Superior temporal gyrus (tissue), 1 donor: ENCODE measurements around the gene NUTM2E.
A peak's percentile ranks its signal among the peaks of the same experiment; 100 is the strongest.
"Not testable (repeated sequence)": the region's sequence is repeated elsewhere in the genome, so short reads cannot be mapped to it uniquely, and the experiment has no call there.

Source experiments
- DNase-seq: peaks from one replicate; pipeline ENCODE4 v3.0.0-alpha.2; 2016; ENCODE audit errors: extremely low spot score

Gene NUTM2E, protein sequence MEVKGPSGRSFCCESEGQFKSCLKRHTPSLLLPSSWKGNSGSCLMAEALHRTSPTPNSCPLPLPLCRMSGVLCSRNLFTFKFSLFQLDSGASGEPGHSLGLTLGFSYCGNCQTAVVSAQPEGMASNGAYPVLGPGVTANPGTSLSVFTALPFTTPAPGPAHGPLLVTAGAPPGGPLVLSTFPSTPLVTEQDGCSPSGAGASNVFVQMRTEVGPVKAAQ (N-terminal part only)

DNA sequence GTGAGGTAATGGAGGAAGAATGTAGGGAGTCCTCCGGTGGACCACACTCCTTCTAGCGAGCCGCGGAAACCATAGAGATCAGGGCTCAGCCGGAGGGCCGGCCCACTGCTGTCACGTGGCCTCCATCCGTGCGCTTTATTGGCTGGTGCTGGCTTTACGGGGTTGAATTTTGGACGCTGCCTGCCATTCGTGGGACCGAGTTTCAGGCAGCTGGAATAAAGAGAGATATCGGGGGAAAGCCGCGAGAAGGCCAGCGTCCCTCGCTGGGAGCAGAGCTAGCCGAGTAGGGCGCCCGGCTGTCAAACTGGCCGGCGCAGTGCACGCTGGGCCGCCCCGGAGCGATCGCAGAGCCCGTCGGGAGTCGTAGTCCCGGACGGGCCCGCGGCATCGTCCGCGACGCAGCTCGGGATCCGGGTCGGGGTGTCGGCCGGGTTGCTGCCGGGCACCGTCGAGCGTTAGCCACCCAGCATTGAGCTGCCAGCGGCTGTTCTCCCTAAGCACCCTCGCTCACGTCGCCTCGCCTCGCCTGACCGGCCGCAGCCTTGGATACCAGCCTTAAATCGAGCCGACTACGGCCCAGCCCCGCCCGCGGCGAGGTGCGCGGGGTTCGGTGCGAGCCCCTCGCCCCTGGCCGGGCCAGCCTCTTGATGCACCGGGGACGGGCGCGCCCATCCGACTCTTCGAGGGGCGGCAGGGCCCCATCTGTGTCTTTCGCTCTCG is at the start of gene NUTM2E:
Gene NUTM2E (plus strand): TSS at position 244 of the 720 bp plus-strand sequence. CDS start 15,002 bp downstream, outside the sequence.
- peak; percentile 74 for DNase-seq

DNA sequence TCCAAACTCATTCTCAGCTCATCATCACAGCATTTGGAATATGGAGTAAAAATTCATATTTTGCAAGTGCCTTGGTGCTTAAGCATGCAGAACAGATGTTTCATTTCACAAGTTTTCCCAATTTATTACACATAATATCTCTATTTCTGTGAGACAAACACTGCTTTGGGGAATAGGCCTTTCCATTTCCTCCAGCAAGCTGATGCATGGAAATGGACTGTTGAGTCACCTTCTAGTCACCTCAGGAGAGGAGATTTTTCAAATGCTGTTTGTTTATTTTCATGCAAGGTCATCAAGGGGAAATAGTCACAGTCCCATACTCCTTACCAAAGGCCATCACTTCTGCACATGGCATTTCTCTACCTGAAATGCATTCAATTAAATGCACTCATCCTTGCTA is 48.5 kb upstream of the NUTM2E start:
- not testable (repeated sequence) for DNase-seq

DNA sequence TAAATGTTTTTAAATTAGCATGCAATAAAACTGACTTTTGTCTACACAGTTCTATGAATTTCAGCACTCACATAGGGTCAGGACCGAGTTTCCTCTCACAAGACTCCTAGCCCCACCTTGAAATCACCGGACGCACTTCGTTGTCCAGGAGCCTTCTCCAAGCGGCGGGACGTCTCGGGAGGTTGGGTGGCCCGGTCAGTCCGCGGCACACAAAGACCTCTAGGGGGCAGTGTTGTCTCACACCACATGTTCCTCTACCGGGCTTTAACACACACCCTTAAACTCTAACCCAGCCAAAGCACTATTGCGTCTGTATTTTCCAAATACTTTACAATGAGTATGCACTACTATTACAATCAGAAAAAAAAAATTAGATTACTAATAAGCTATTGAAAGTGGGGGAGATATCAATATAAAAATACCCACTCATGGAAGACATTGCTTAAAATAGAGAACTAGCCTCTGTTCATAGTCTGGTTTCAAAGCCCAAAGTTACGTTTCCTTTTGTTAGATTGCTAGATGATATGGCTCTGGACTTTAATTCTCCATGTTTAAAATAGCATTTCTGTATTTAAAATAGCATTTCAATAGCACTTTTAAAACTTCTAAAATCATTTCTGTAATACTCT is 47.1 kb upstream of the NUTM2E start:
- peak; percentile 73 for DNase-seq

DNA sequence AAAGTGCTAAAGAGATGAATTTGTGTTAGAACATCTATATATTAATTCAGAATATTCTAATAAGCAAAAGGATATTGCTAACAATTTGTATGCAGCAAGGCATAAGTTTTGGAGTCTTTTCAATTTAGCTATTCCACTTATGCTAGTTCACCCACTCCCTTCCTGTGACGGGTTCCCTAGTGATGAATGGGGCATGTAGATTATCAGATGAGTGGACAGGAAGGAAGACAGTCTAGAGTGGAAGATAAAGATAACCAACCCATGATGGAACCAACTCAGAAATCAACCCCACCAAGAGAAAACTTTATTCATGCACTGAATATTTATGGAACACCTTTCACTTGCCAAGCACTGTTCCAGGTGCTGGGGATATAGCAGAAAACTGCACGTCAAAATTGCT is 46.5 kb upstream of the NUTM2E start:
- DNase-seq, result not testable (repeated sequence)

DNA sequence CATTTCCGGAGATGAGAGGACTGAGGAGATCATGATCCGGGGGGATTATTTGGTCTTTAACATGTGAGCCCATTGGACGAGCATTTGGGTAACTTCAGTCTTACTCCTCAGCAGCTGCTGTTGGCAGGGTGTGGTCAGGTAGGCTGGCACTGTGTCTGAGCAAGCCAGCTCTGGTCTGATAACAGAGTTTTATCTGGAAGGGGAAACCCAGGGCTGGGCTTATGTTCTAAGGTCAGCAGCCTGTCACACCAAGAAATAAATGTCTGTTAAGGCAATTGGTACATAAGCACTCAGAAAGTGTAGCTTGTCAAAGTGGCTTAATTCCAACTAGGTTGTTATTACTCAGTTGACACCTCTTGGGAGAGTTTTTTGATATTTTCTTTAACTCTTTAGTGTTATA is 45.0 kb upstream of the NUTM2E start:
- not testable (repeated sequence) for DNase-seq

DNA sequence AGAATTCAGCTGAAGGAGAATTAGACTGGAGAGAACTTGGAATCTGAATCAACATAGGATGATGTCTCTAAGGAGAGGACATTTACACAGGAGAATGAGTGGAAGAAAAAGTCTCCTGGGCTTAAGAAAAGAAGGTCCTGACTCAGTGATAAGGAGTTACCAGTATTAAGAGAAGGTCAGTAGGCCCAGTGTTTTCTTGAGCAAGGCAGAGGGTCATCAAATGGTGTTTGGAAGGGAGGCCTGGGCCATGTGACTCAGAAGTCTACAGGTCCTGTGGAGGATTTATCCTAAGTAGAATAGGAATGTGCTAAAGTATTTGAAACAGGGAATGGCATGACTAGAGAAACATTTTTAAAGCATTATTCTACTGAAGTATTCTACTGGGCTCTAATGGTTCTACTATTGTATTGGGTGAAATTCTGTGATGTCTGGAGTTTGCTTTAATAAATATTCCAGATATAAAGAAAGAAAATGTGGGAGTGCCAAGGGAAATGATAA is 39.0 kb upstream of the NUTM2E start:
- DNase-seq, result not testable (repeated sequence)

DNA sequence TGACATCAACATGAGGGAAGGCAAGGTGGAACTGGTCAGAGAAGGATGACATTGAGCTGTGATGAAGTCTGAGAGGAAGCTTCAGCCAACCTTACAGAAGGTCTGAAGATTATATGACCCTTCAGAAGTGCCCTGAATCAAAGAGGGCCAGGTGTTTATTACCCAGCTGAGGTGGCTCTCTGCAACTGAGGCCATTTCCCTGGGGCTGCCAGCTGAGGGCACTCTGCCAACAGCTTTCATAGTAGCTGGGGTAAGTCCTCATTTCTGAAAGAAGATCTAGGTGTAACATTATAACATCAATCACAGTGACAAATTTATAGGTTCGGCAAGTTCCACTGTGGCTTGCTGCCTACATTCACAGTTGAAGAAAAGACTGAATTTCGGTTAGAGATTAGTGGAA is 37.2 kb upstream of the NUTM2E start:
- not testable (repeated sequence) for DNase-seq

DNA sequence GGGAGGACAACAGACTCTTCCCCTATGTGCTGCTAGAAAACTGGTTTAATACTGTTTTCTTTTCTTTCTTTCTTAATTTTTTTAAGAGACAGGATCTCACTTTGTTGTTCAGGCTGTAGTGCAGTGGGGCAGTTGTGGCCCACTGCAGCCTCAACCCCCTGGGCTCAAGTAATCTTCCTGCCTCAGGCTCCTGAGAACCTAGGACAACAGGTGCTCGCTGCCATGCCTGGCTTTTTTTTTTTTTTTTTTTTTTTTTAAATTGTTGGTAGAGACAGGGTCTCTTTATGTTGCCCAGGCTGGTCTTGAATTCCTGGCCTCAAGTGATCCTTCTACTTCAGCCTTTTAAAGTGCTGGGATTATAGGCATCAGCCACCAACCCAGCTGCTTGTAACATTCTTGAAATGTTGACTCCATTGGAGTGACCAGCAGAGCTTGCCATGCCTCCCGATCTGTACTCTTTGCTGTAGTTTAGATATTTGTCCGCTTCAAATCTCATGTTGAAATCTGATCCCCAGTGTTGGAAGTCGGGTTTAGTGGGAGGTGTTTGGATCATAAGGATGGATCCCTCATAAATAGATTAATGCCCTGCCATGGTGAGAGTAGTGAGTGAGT is 34.5 kb upstream of the NUTM2E start:
- not testable (repeated sequence) for DNase-seq

DNA sequence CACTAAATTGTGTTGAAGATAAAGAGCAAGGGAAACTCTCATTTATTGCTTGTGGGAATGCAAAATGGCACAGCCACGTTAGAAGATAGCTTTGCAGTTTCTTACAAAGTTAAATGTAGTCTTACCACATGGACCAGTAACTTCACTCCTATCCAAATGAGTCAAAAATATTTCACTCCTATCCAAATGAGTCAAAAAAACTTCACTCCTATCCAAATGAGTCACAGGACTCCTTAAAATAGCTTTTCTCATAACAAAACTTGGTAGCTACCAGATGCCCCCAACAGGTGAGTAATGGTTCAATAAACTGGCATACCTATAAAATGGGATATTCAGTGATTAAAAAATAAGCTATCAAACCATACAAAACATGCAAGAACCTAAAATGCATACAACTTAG is 27.2 kb upstream of the NUTM2E start:
- DNase-seq, result not testable (repeated sequence)

DNA sequence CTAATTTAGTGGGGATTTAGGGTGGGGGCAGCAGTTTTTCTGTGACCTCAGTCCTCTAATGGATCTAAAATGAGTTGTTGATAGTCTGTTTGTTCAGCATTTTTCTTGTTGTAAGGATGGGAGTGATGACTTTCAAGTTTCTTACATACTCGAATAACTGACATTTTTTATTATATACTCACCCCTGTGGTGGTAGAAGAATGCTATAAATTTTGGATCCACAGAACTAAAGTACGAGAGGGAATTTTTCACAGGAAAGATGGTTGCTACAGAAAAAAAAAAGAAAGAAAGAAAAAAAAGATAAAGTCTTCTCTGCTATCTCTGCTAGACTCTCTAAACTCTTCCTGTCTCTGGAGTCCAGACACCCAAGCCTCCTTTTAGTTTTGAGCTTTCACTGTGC is 20.7 kb upstream of the NUTM2E start:
- not testable (repeated sequence) for DNase-seq

DNA sequence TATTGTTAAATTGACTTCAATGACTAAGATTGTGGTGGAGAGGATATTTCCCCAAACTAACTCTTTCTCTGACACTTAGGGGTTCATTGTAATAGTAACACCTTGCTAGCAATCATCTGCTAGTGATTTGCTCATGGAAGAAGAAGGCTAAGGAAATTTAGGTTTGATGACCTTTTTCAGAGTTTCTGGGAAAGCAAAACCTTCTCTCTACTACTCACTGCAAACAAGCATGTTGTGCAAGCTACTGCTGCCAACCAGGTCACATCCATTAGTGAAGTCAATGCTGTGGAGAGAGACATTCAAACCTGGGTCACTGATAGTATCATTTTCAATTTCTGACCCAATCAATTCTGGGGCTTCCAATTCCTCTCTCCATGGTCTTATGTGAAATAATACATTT is 14.6 kb upstream of the NUTM2E start:
- not testable (repeated sequence) for DNase-seq

DNA sequence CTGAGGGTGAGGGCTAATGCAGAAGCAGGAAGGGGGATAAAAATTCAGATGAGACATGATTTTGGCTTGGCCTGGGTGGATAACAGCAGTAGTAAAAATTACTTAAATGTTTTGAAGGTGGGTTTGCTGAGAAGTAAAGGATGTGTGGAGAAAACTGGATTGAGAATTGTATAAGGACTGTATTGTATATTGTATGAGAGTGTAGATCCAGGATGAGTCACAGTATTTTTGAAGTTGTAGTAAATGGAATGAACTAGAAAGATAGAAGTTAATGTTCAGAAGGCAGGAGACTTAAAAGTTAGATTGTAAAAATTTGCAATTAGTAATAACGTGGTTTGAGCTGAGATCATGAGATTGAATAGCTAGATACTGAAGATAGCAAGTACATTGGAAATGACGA is 10.2 kb upstream of the NUTM2E start:
- DNase-seq, result not testable (repeated sequence)

DNA sequence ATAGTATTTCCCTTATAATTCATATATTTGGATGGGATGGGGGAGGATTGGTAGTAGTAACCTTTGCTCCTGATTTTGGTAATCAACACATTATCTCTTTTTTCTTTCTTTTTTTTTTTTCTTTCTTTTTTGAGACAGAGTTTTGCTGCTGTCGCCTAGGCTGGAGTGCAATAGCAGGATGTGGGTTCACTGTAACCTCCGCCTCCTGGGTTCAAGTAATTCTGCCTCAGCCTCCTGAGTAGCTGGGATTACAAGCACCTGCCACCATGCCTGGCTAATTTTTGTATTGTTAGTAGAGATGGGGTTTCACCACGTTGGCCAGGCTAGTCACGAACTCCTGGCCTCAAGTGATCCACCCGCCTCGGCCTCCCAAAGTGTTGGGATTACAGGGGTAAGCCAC is 3.2 kb upstream of the NUTM2E start:
- not testable (repeated sequence) for DNase-seq

DNA sequence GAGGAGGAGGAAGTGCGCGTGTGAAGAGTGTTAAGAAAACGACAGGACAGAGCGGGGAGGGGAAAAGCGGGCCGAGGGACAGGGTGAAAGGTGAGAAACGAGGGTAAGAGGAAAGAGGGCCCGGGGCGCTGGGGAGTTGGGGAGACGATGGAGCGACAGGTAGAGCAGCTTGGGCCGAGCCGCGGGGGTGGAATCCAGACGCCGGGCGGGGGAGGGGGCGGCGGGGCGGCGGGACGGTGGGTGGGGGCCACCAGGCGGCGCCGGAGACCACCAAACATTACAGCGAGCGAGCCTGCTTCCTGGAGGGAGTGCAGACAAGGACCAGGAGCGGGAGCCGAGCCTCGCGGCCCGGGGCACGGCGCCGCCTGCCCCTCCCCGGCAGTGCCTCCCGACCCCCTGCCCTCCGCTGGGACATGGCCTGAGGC is 940 bp upstream of the NUTM2E start:
- DNase-seq, result not testable (repeated sequence)

DNA sequence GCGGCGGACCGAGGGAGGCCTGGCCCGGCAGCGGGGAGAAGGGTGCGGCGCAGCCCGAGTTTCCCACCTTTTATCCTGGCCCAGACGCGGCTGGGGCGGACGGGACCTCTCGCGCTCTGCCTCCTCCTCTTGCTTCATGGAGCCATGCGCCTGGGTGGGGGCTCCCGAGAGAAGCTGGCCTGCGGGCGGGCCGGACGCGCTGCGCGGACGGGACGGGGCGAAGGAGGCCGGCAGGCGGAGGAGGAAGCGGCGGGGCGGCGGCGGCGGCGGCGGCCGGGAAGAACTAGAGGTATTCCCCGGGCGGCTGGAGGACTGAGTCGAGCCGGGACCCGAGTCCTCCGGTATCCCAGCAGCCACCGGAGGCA is 426 bp upstream of the NUTM2E start:
- DNase-seq, result not testable (repeated sequence)

DNA sequence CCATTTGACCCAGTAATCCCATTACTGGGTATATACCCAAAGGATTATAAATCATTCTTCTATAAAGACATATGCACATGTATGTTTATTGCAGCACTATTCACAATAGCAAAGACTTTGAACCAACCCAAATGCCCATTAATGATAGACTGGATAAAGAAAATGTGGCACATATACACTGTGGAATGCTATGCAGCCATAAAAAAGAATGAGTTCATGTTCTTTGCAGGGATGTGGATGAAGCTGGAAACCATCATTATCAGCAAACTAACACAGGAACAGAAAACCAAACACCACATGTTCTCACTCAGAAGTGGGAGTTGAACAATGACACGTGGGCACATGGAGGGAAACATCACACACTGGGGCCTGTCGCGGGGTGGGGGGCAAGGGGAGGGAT is 7.3 kb downstream of the NUTM2E start:
- DNase-seq, result not testable (repeated sequence)

DNA sequence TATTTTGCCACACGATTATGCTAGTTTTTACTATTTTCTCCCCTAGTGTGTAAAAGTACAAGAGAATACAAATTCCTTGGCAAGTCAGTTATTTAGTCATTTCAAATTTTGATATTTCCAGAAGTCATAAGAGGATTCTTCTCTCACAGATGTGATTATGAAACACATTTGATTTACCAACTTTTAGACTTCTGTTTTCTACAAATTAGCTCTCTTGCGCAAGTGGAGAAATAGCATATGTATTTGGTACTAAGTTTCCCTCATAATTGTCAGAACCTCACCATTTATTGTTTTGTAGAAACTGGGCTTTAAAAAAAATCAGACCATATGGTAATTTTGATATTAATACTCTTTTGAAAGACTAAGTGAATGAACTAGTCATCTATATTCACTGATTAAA is 9.4 kb downstream of the NUTM2E start:
- not testable (repeated sequence) for DNase-seq

DNA sequence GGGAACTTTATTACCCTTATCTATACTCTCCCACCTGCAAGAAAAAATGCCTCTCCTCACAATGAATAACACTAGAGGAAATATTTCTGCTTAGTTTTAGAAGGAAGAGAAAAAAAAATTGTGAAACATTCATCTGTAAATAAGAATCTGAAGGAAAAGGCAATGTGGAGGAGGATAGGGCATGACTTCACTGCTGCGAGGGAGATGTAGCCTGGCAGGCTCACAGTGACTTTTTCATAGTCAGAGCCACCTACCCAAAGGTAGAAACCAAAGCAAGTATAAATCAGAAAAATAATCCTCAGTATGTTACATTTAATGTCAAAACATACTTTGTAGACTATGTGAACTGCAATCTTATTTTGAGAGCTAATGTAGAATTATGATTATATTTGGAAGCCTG is 10.4 kb downstream of the NUTM2E start:
- DNase-seq, result not testable (repeated sequence)

DNA sequence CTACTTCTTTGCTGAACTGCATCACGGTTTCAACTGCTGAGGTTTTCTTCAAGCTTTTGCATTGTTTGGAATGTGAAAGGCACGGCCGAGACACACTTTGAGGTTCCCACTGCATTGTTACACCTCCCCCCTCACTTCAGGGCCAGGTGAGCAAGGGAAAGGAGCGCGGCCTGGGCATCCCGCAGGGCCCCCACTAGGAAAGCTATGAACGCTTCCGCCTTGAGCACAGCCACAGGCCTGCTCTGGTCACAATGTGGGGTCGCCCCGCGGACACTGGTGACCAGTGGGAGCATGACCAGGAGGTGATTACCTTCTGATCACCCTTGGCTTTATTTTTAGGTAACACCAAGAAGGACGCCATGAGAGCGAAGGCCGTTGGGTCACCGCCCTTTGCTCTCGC is 11.9 kb downstream of the NUTM2E start:
- DNase-seq, result not testable (repeated sequence)

DNA sequence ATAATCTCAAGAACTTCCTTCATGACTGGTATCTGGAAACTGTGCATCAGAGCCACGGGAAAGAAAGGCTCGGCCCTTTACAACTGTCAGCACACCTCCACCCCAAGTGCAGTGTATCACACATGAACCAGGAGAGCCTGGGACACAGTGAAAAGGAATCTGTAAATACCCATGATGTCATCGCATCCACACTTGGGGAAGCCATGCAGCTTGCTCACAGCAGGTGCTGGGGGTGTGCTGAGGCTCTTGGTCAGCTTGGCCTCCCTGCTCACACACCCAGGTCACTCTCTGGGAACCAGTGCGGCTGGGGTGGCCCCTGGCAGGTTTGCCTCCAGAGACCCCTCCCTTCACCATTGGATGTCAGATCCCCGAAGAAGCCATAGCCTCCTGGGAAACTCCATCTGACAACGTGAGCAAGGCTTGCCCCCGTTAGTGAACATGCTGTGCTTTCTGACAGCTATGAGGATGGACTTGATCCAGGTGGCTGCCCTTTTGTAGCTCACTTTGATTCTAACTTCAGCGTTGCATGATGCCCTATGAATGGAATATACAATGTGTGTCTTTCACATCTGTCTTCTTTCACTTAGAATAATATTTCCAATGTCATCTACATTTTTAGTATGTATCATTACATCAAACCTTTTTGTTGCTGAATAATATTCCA is 26.8 kb downstream of the NUTM2E start:
- not testable (repeated sequence) for DNase-seq

DNA sequence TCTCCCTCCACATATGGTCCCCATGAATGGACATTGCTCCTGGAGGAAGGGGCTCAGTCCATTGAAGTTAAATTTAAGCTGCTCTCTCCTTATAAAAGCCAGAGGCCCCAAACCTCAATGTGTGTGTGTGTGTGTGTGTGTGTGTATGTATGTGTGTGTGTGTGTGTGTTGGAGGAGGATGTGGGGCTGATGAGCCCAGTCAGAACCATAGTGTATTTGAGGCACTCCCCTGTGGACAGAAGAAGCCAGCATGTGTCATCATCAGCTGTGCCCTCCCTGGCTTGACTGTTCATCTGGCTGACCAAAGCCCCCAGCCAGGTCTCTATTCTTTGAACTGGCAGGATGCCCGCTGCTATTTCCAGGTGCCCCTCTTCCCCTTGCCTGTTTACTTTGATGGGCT is 35.7 kb downstream of the NUTM2E start:
- not testable (repeated sequence) for DNase-seq

DNA sequence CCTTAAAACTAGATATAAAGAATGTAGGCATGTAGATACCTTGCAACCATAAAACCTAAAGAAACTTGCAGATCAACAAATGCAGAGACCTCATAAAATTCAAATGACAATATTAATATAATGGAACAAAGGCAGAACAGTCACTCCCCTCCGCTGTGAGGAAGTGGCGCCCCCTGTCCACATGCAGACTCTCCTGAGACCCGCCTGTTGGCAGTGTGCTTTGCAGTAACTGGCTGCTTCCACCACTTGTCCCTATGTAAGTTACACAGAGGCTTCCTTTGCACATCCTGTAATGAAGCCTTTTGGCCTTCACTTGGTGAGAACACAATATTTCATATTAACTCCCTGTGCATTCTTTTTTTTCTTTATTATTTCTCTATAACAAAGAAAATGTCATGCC is 36.3 kb downstream of the NUTM2E start:
- not testable (repeated sequence) for DNase-seq
